Endothelial cell of umbilical vein (primary cell): Measurements from ENCODE around the gene PMEL. TPM values are rescaled to one million over a fixed set of nuclear protein-coding genes. Genes with fewer than 3 reads are reported as not detected.

Source experiments
- BruUV-seq: library from RNA; stranded (reverse); fragments of 400-500 nt; replicated peaks from 2 replicates; lab custom pipeline; 2021; lab: Mats Ljungman, UMichigan
- CTCF ChIA-PET: fragments of 300-600, 350-600 bp; sonication (Branson Sonifier 250); formaldehyde crosslinking; loops from one replicate; lab custom pipeline; 2021; ENCODE audit warnings: antibody characterized with exemption, inconsistent platforms; lab: Charles Lee
- POLR2A ChIA-PET: fragments of 300-600, 350-600 bp; sonication (Branson Sonifier 250); formaldehyde crosslinking; loops from one replicate; lab custom pipeline; 2021; ENCODE audit warnings: antibody characterized with exemption, inconsistent platforms; lab: Charles Lee
- DNase-seq: peaks from one replicate; pipeline ENCODE4 v3.0.0-alpha.2; 2011; ENCODE audit warnings: low read depth, low spot score
- FAIRE-seq: peaks from 2 replicates; lab custom pipeline; 2011; peaks lifted over from hg19 to GRCh38; lab: Jason Lieb, UNC
- H2AFZ ChIP-seq: 2 replicates; pipeline ENCODE4 v1.6.0; 2012; ENCODE audit warnings: low read depth, low read length, control low read depth, inconsistent platforms
- H3K27ac ChIP-seq: 2 replicates; pipeline ENCODE4 v1.5.1; 2011; ENCODE audit warnings: low read depth, mild to moderate bottlenecking, control low read depth, low read length, moderate library complexity; ENCODE audit not compliant: insufficient read depth
- H3K27me3 ChIP-seq, 2 experiments: 2 replicates each; pipeline versions ENCODE4 v1.6.0 to v1.6.1; 2011; ENCODE audit warnings: low read length in 2 of 2, mixed read lengths in 1 of 2; ENCODE audit not compliant: control insufficient read depth in 2 of 2, insufficient read depth in 2 of 2
- H3K36me3 ChIP-seq, 2 experiments: 2 replicates in 1 of 2; 3 replicates in 1 of 2; pipeline ENCODE4 v1.5.1; 2011; ENCODE audit warnings: low read length in 2 of 2, mild to moderate bottlenecking in 1 of 2, moderate library complexity in 1 of 2; ENCODE audit not compliant: control insufficient read depth in 2 of 2, insufficient read depth in 2 of 2; ENCODE audit errors: extremely low read depth in 1 of 2
- H3K4me1 ChIP-seq: 3 replicates; pipeline ENCODE4 v1.5.1; 2011; ENCODE audit warnings: mild to moderate bottlenecking, low read length; ENCODE audit not compliant: control insufficient read depth, insufficient read depth; ENCODE audit errors: extremely low read depth
- H3K4me2 ChIP-seq: 2 replicates; pipeline ENCODE4 v1.6.1; 2011; ENCODE audit warnings: low read length, control low read depth, mixed read lengths; ENCODE audit not compliant: insufficient read depth
- H3K4me3 ChIP-seq, 3 experiments: fragments of 200-600 bp in 1 of 3; sonication (generic), shearing (Covaris generic) in 1 of 3; replicated peaks in 1 of 3; 2 replicates each; pipeline ENCODE4 v1.5.1; 2011 to 2016; ENCODE audit warnings: control low read depth in 3 of 3, low read length in 3 of 3, mild to moderate bottlenecking in 2 of 3, inconsistent platforms in 1 of 3, low read depth in 1 of 3, moderate library complexity in 1 of 3; ENCODE audit not compliant: insufficient read depth in 1 of 3
- H3K79me2 ChIP-seq: 2 replicates; pipeline ENCODE4 v1.6.0; 2012; ENCODE audit warnings: low read length, inconsistent platforms; ENCODE audit not compliant: control insufficient read depth, insufficient read depth
- H3K9ac ChIP-seq: replicated peaks from 2 replicates; pipeline ENCODE3; 2011; ENCODE audit warnings: low read length, control low read depth; ENCODE audit not compliant: insufficient read depth; ENCODE audit errors: extremely low read depth
- H3K9me1 ChIP-seq: replicated peaks from 3 replicates; pipeline ENCODE4 v1.6.0; 2011; ENCODE audit warnings: mild to moderate bottlenecking, low read length; ENCODE audit not compliant: control insufficient read depth, insufficient read depth; ENCODE audit errors: extremely low read depth
- H3K9me3 ChIP-seq: replicated peaks from 2 replicates; pipeline ENCODE4 v1.5.1; 2012; ENCODE audit warnings: low read length, inconsistent platforms; ENCODE audit not compliant: control insufficient read depth, insufficient read depth
- H4K20me1 ChIP-seq: replicated peaks from 2 replicates; pipeline ENCODE3; 2011; ENCODE audit warnings: mild to moderate bottlenecking, low read length; ENCODE audit not compliant: control insufficient read depth, insufficient read depth; ENCODE audit errors: extremely low read depth
- FOS ChIP-seq: IDR thresholded peaks from 2 replicates; pipeline ENCODE4 v1.6.1; 2011; ENCODE audit warnings: mild to moderate bottlenecking, low read length, moderate library complexity, borderline replicate concordance; ENCODE audit not compliant: insufficient read depth
- JUN ChIP-seq: IDR thresholded peaks from 2 replicates; pipeline ENCODE4 v1.6.1; 2011; ENCODE audit warnings: borderline replicate concordance, low read depth; ENCODE audit not compliant: insufficient read length, insufficient read depth
- POLR2AphosphoS5 ChIP-seq: IDR thresholded peaks from 2 replicates; pipeline ENCODE4 v1.6.1; 2012; ENCODE audit warnings: low read depth, mild to moderate bottlenecking, control low read depth, low read length, moderate library complexity; ENCODE audit not compliant: insufficient read depth
- dilution Hi-C: fragments of 300-500 bp; cut with MboI; formaldehyde crosslinking; loops from one replicate; pipeline ENCODE4 v1.15.0; 2019; ENCODE audit warnings: low sequenced_read_pairs; ENCODE audit not compliant: extremely low pct_ligation_motif_present
- intact Hi-C: fragments of 100-400 bp; cut with micrococcal nuclease; formaldehyde crosslinking; loops from one replicate; pipeline ENCODE4 v1.10.0; 2022
- polyA plus RNA-seq, 4 experiments: library from polyadenylated mRNA; depleted of rRNA in 3 of 4; stranded (reverse) in 3 of 4; unstranded in 1 of 4; fragments of >200 nt; gene quantifications; 2 replicates each; pipeline versions ENCODE4 v1.2.1 to v1.2.3, GENCODE V29; 2011 to 2012; ENCODE audit warnings: missing spikeins in 1 of 4
- total RNA-seq: library from RNA; stranded (reverse); gene quantifications from 2 replicates; pipeline ENCODE4 v1.2.3, GENCODE V29; 2021

PMEL gene
- total and polyA plus RNA-seq, 2 donors (not counting 3 experiments of a cell fraction or from before 2014, with no cell fraction given) = 0.51 to 0.99 TPM

DNA sequence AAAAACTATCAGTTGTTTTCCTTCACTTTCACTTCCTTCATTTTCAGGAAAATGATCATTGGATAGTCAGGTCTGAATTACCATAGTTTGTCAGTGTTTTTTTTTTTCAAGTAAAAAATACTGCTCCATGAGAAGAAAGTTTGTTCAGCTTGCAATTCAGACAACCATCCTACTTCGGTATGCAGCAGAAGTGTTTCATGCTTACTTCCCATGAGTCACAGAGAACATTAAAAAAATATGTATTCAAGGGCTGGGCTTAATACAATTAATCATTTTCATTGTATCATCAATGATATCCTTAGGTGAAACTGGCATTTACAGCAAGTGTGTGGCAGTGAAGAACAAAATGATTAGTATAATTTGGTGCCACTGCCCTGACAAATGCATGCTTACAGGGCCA lies 59.8 kb downstream of the PMEL start:
- DNase-seq (peak; percentile 51), FAIRE-seq (peak; percentile 86)
- Histone ChIP-seq H3K4me2 (peak overlapping the region; percentile 8), H3K27me3 (no peaks in the 10 kb centered on the region), H2AFZ (no peak overlapping the region), H3K36me3 (peaks cover 0 to 8% of the 10 kb centered on the region in 2 experiments), H3K79me2 (no peaks in the 10 kb centered on the region), H3K4me1 (no peaks in the 10 kb centered on the region), H3K27ac (no peak overlapping the region), H4K20me1 (no peaks in the 10 kb centered on the region), H3K9me1 (no peaks in the 10 kb centered on the region), H3K4me3 (no peak overlapping the region), H3K9ac (no peak overlapping the region), H3K9me3 (no peaks in the 10 kb centered on the region)
- CTCF ChIA-PET = interaction anchor here (1.4 kb wide), 1 partner anchor 12 kb away, joined by 3 read pairs; no protein-coding TSS in a partner anchor
- intact Hi-C loops = loop anchor here (5.0 kb wide), 1 partner anchor 49 kb away; no protein-coding TSS in a partner anchor
- POLR2A ChIA-PET = no interaction called here
- peak; percentile 33 for TF ChIP-seq JUN
- peak; percentile 62 for TF ChIP-seq FOS
- no peak for TF ChIP-seq POLR2AphosphoS5
- no TSS peak for BruUV-seq
- dilution Hi-C loops = no loop called here

Other genes starting within 250 kb of the PMEL start
- gene BLOC1S1, start 250.0 kb downstream of the PMEL start, total RNA-seq = 84.1 and 85.6 TPM in 2 replicates
- gene BLOC1S1, start 250.0 kb downstream of the PMEL start, polyA plus RNA-seq = 192 and 197 TPM in 2 replicates
- 2.7 and 6.1 TPM in 2 replicates for gene RDH5, start 245.6 kb downstream of the PMEL start, total RNA-seq
- gene RDH5, start 245.6 kb downstream of the PMEL start, polyA plus RNA-seq = 3.5 and 3.7 TPM in 2 replicates
- 1,054 and 1,063 TPM in 2 replicates for gene CD63, start 237.0 kb downstream of the PMEL start, total RNA-seq
- 1,429 and 1,536 TPM in 2 replicates for gene CD63, start 237.0 kb downstream of the PMEL start, polyA plus RNA-seq
- 18.7 and 19.8 TPM in 2 replicates for gene GDF11, start 222.9 kb downstream of the PMEL start, total RNA-seq
- 10.0 and 11.6 TPM in 2 replicates for gene GDF11, start 222.9 kb downstream of the PMEL start, polyA plus RNA-seq
- 88.1 and 101 TPM in 2 replicates for gene SARNP, start 148.3 kb downstream of the PMEL start, total RNA-seq
- 101 and 108 TPM in 2 replicates for gene SARNP, start 148.3 kb downstream of the PMEL start, polyA plus RNA-seq
- gene ORMDL2, start 148.0 kb downstream of the PMEL start, total RNA-seq = 55.0 and 57.8 TPM in 2 replicates
- 70.4 and 111 TPM in 2 replicates for gene ORMDL2, start 148.0 kb downstream of the PMEL start, polyA plus RNA-seq
- 29.7 and 33.3 TPM in 2 replicates for gene DNAJC14, start 136.5 kb downstream of the PMEL start, total RNA-seq
- 15.7 and 16.0 TPM in 2 replicates for gene DNAJC14, start 136.5 kb downstream of the PMEL start, polyA plus RNA-seq
- 0.31 and 0.78 TPM in 2 replicates for gene MMP19, start 123.1 kb downstream of the PMEL start, total RNA-seq
- gene MMP19, start 123.1 kb downstream of the PMEL start, polyA plus RNA-seq = 1.6 and 2.0 TPM in 2 replicates
- gene PYM1, start 38.1 kb downstream of the PMEL start, total RNA-seq = 23.5 and 24.9 TPM in 2 replicates
- gene PYM1, start 38.1 kb downstream of the PMEL start, polyA plus RNA-seq = 16.8 and 18.7 TPM in 2 replicates
- 49.8 and 64.3 TPM in 2 replicates for gene DGKA, start 34.9 kb downstream of the PMEL start, total RNA-seq
- 48.6 and 53.2 TPM in 2 replicates for gene DGKA, start 34.9 kb downstream of the PMEL start, polyA plus RNA-seq
- 63.6 and 69.8 TPM in 2 replicates for gene CDK2, start 788 bp upstream of the PMEL start, total RNA-seq
- 46.7 and 52.2 TPM in 2 replicates for gene CDK2, start 788 bp upstream of the PMEL start, polyA plus RNA-seq
- gene RAB5B, start 8.0 kb upstream of the PMEL start, total RNA-seq = 97.4 and 103 TPM in 2 replicates
- gene RAB5B, start 8.0 kb upstream of the PMEL start, polyA plus RNA-seq = 98.8 and 105 TPM in 2 replicates
- 24.3 and 24.8 TPM in 2 replicates for gene SUOX, start 31.2 kb upstream of the PMEL start, total RNA-seq
- 29.1 and 31.4 TPM in 2 replicates for gene SUOX, start 31.2 kb upstream of the PMEL start, polyA plus RNA-seq
- 3.5 and 5.4 TPM in 2 replicates for gene IKZF4, start 55.0 kb upstream of the PMEL start, total RNA-seq
- gene IKZF4, start 55.0 kb upstream of the PMEL start, polyA plus RNA-seq = 2.5 and 3.4 TPM in 2 replicates
- gene RPS26, start 75.9 kb upstream of the PMEL start, total RNA-seq = 57.3 and 66.7 TPM in 2 replicates
- gene RPS26, start 75.9 kb upstream of the PMEL start, polyA plus RNA-seq = 1,837 and 1,847 TPM in 2 replicates
- gene ERBB3, start 114.1 kb upstream of the PMEL start, total RNA-seq = 0.11 TPM in 1 of 2 replicates, not detected in the other
- 0.08 and 1.5 TPM in 2 replicates for gene ERBB3, start 114.1 kb upstream of the PMEL start, polyA plus RNA-seq
- gene PA2G4, start 138.5 kb upstream of the PMEL start, total RNA-seq = 170 and 188 TPM in 2 replicates
- gene PA2G4, start 138.5 kb upstream of the PMEL start, polyA plus RNA-seq = 94.2 and 121 TPM in 2 replicates
- 3,212 and 3,428 TPM in 2 replicates for gene RPL41, start 150.6 kb upstream of the PMEL start, total RNA-seq
- gene RPL41, start 150.6 kb upstream of the PMEL start, polyA plus RNA-seq = 9,033 and 9,990 TPM in 2 replicates
- gene ZC3H10, start 152.2 kb upstream of the PMEL start, total RNA-seq = 8.7 and 10.1 TPM in 2 replicates
- gene ZC3H10, start 152.2 kb upstream of the PMEL start, polyA plus RNA-seq = 2.6 and 3.0 TPM in 2 replicates
- gene ESYT1, start 162.2 kb upstream of the PMEL start, total RNA-seq = 133 and 161 TPM in 2 replicates
- gene ESYT1, start 162.2 kb upstream of the PMEL start, polyA plus RNA-seq = 233 and 234 TPM in 2 replicates
- 135 and 137 TPM in 2 replicates for gene MYL6B, start 186.5 kb upstream of the PMEL start, total RNA-seq
- 130 and 185 TPM in 2 replicates for gene MYL6B, start 186.5 kb upstream of the PMEL start, polyA plus RNA-seq
- 2,364 and 2,543 TPM in 2 replicates for gene MYL6, start 192.3 kb upstream of the PMEL start, total RNA-seq
- gene MYL6, start 192.3 kb upstream of the PMEL start, polyA plus RNA-seq = 6,581 and 8,470 TPM in 2 replicates
- 117 and 121 TPM in 2 replicates for gene SMARCC2, start 223.4 kb upstream of the PMEL start, total RNA-seq
- 51.1 and 51.9 TPM in 2 replicates for gene SMARCC2, start 223.4 kb upstream of the PMEL start, polyA plus RNA-seq